Coronary artery (tissue), 2 donors: Measurements from ENCODE around the gene PNKD.

Experiments
- DNase-seq: peaks from one replicate; pipeline ENCODE4 v3.0.0-alpha.2; 2017; ENCODE audit warnings: low spot score
- H3K27ac ChIP-seq, 2 donors: fragments of 200-600 bp; sonication (generic); one replicate each; pipeline ENCODE4 v1.5.1; 2016 to 2019
- H3K4me3 ChIP-seq: fragments of 200-600 bp; sonication (generic); 2 replicates; pipeline ENCODE4 v1.5.1; 2016; ENCODE audit warnings: mild to moderate bottlenecking, moderate library complexity
- TF ChIP-seq, protein P1 (sequence below): fragments of 200-600 bp; sonication (generic); IDR thresholded peaks from one replicate; pipeline ENCODE4 v1.5.1; 2019; ENCODE audit warnings: antibody characterized with exemption

PNKD gene

DNA sequence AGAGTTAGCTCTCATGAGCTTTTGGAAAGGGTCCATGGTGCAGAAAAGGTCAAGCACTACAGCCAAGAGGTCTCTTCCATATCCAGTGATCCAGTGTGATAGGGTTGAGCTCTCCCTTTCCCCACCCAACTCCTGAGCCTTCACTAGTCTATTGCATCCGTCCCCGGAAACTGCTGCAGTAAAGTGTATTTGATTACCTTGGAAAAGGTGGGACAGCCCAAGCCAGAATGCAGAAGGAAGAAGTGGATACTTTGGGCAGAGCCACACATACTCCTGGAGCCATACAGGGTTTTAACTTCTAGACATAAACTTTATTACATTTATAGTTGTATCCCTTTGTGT lies 3.6 kb downstream of the PNKD start:
- Histone ChIP-seq H3K4me3 (no peak overlapping the region), H3K27ac (peak overlapping the region in 1 of 2 donors; percentile 56)
- TF ChIP-seq, protein P1, sequence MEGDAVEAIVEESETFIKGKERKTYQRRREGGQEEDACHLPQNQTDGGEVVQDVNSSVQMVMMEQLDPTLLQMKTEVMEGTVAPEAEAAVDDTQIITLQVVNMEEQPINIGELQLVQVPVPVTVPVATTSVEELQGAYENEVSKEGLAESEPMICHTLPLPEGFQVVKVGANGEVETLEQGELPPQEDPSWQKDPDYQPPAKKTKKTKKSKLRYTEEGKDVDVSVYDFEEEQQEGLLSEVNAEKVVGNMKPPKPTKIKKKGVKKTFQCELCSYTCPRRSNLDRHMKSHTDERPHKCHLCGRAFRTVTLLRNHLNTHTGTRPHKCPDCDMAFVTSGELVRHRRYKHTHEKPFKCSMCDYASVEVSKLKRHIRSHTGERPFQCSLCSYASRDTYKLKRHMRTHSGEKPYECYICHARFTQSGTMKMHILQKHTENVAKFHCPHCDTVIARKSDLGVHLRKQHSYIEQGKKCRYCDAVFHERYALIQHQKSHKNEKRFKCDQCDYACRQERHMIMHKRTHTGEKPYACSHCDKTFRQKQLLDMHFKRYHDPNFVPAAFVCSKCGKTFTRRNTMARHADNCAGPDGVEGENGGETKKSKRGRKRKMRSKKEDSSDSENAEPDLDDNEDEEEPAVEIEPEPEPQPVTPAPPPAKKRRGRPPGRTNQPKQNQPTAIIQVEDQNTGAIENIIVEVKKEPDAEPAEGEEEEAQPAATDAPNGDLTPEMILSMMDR = no peak
- no peak for DNase-seq

DNA sequence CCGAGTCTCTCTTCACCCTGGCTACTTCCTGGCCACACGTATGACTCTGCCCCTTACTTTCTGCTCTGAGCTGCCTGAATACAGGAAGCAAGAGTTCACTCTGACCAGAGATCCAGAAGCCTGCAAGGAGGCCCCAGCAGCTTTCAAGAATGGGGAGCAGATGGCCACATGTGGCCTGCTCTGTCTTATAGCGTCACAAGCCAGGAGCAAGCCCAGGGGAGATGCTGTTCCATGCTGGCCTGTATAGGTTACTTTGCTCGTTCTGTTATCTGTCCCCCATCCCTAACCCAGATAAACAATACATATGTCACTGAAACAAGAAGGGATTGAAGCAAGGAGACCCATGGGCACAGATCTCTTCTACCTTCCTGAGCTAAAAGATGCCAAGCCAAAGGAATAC lies 4.3 kb downstream of the PNKD start:
- peak overlapping the region in 1 of 2 donors; percentile 56 for H3K27ac ChIP-seq
- no peak for DNase-seq
- no peak overlapping the region for H3K4me3 ChIP-seq
- TF ChIP-seq, protein P1 = no peak

DNA sequence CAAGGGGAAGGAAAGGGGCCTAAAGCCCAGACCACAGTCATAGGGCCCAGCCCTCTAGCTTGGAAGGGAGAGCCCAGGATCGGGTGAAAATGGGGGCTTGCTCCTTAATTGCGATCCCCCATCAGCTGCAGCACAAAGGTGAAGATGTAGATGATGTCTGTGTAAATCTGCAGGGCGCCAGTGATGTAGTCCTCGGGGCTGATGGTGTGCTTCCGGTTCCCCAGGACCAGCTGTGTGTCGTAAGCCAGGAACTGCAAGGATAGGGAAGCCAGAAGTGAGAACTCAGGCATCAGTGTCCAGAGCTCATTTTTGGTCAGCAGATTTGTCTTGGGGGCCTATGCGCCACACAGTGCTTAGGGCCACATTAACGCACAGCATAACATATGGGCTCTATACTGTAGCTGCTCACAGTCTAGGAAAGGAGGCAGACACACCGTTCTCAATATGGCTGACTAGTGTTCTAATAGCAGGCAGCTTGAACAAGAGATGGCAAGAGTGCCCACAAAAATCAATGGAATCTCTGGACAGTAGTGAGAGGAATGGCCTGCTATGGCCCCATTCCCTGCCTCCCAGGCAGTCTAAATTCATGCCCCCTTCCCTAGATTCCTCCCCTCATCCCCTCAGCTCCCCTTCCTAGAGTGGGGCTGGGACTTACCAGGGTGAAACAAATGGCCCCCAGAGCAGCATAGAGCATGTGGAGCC lies 5.2 kb downstream of the PNKD start:
- TF ChIP-seq, protein P1 = no peak
- no peak for DNase-seq
- peak overlapping the region in 1 of 2 donors; percentile 56 for H3K27ac ChIP-seq
- H3K4me3 ChIP-seq = no peak overlapping the region

DNA sequence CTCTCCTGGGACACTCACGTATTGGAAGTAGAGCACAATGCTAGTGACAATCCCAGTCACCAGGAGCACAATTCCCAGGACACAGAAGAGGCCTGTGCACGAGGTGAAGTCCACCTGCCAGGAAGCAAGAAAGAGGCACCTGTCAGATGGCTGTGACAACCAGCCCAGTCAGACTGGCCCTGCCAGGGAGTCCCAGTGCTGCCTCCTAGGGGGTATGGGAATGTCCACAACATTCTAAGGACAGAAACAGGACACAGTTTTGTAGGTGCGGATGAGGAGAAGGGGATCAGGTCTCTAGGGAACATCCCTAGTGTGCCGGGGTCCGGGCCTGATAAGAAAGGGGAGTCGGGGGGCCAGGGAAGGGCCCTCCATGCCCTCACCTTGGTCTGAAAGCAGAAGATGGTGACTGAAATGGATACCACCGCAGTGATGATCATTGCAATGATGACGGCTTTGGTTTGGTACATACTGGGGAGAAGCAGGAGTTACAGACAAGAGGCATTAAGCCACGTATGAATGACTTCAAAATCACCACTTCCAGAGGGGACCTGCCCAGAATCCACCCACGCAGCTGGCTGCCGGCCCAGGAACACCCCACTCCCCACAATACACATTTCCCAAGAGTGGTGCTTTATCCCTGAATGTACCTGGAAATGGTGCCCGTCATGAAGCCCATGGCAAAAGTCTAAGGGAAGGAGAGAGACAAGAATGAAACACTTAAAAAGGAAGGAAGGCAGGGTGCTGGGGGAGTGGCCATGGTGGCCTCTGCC lies 6.9 kb downstream of the PNKD start:
- DNase-seq = no peak
- Histone ChIP-seq H3K4me3 (no peak overlapping the region), H3K27ac (peak overlapping the region in 1 of 2 donors; percentile 46)
- TF ChIP-seq, protein P1 = no peak

DNA sequence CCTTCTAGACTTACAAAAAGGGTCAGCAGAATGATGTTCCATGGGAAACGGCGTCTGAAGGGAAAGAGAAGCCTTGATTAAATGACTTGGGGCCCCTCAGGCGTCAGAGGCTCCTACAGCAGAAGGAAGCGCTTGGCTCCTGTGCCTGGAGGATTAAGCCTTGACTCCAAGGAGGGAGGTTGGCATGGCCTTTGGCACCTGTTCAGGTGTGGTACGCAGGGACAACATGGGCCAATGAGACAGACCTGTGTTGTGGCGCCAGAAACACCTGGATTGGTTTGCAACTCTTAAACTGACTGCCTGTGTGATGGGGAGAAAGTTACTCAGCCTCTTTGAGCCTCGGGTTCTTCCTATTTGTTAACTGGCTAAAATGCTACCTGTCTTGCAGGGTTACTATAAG lies 7.6 kb downstream of the PNKD start:
- DNase-seq = no peak
- Histone ChIP-seq H3K4me3 (no peak overlapping the region), H3K27ac (peak overlapping the region in 1 of 2 donors; percentile 46)
- TF ChIP-seq, protein P1 = no peak

- no peak for DNase-seq
- H3K4me3 ChIP-seq = no peak overlapping the region
- TF ChIP-seq, protein P1 = no peak
- peak overlapping the region in 1 of 2 donors; percentile 46 for H3K27ac ChIP-seq
These were observed 8.4 kb downstream of the PNKD start for GRCh38 chr2:218278531-218279360.
